Measurements from ENCODE around the gene KRT81. TPM values are rescaled to one million over a fixed set of nuclear protein-coding genes. Genes with fewer than 3 reads are reported as not detected.

KRT81 gene
- total and polyA plus RNA-seq, 2 donors (not counting 1 experiment from before 2014, with no cell fraction given) = not detected

DNA sequence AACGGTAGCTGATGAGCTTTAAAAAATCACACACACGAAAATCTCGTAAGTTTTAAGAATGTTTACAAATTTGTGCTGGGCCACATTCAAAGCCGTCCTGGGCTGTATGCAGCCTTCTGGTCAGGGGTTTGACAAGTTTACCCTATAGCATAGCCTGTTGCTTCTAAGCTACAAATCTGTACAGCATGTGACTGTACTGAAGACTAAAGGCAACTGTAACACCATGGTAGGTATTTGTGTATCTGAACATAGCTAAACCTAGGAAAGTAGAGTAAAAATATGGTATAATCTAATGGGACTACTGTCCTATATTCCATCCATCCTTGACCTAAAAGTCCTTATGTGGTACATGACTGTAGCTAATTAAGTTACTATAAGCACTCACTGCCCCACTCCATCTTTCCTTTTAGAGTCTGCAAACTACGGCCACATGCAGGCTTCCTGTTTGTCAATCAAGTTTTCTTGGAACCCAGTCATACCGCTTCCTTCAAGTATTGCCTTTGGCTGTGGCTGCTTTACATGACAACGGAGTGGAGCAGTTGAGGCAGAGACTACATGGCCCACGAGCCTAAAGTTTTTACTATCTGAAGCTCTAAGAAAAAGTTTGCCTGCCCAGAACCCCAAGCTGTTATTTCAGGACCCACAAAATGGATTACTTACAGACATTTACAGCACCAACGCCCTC is 39.8 kb downstream of the KRT81 start:
- no peaks in the 10 kb centered on the region for H3K4me1 ChIP-seq (ENCODE audit: control insufficient read depth, extremely low read depth, insufficient read depth, low read length)
- no peaks in the 10 kb centered on the region for H3K79me2 ChIP-seq (ENCODE audit: control insufficient read depth, insufficient read depth, low read length)
- H4K20me1 ChIP-seq (ENCODE audit: control insufficient read depth, extremely low read depth, insufficient read depth, low read length) = no peaks in the 10 kb centered on the region
- no peak for DNase-seq (ENCODE audit: low read depth in 2 of 2)
- no peak overlapping the region for H3K4me3 ChIP-seq (replicated peaks in 1 of 4; ENCODE audit: control extremely low read depth in 1 of 4, insufficient read depth in 1 of 4, low read depth in 3 of 4, low read length in 4 of 4)
- H3K27me3 ChIP-seq (ENCODE audit: control insufficient read depth, insufficient read depth, low read length) = peaks cover 18% of the 10 kb centered on the region
- H3K4me2 ChIP-seq (ENCODE audit: extremely low read depth, insufficient read depth, low read length) = no peak overlapping the region
- H3K27ac ChIP-seq (ENCODE audit: insufficient read depth, low read length) = no peak overlapping the region
- no peak overlapping the region for H2AFZ ChIP-seq (ENCODE audit: low read length)
- no peaks in the 10 kb centered on the region for H3K9me3 ChIP-seq (ENCODE audit: control insufficient read depth, insufficient read depth, low read depth, low read length)
- no peaks in the 10 kb centered on the region for H3K36me3 ChIP-seq (ENCODE audit: control insufficient read depth, insufficient read depth, low read length)
- TF ChIP-seq, protein P1, sequence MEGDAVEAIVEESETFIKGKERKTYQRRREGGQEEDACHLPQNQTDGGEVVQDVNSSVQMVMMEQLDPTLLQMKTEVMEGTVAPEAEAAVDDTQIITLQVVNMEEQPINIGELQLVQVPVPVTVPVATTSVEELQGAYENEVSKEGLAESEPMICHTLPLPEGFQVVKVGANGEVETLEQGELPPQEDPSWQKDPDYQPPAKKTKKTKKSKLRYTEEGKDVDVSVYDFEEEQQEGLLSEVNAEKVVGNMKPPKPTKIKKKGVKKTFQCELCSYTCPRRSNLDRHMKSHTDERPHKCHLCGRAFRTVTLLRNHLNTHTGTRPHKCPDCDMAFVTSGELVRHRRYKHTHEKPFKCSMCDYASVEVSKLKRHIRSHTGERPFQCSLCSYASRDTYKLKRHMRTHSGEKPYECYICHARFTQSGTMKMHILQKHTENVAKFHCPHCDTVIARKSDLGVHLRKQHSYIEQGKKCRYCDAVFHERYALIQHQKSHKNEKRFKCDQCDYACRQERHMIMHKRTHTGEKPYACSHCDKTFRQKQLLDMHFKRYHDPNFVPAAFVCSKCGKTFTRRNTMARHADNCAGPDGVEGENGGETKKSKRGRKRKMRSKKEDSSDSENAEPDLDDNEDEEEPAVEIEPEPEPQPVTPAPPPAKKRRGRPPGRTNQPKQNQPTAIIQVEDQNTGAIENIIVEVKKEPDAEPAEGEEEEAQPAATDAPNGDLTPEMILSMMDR (conservative IDR thresholded peaks at IDR 0.05 in 1 of 2, IDR thresholded peaks at IDR 0.05 in 1 of 2; ENCODE audit: low read depth in 1 of 2, low read length in 2 of 2) = no peak
- no peak for TF ChIP-seq EZH2 (IDR thresholded peaks at IDR 0.05; ENCODE audit: low read length, missing control alignments)
- no peak overlapping the region for H3K9ac ChIP-seq (ENCODE audit: insufficient read depth, low read length)

DNA sequence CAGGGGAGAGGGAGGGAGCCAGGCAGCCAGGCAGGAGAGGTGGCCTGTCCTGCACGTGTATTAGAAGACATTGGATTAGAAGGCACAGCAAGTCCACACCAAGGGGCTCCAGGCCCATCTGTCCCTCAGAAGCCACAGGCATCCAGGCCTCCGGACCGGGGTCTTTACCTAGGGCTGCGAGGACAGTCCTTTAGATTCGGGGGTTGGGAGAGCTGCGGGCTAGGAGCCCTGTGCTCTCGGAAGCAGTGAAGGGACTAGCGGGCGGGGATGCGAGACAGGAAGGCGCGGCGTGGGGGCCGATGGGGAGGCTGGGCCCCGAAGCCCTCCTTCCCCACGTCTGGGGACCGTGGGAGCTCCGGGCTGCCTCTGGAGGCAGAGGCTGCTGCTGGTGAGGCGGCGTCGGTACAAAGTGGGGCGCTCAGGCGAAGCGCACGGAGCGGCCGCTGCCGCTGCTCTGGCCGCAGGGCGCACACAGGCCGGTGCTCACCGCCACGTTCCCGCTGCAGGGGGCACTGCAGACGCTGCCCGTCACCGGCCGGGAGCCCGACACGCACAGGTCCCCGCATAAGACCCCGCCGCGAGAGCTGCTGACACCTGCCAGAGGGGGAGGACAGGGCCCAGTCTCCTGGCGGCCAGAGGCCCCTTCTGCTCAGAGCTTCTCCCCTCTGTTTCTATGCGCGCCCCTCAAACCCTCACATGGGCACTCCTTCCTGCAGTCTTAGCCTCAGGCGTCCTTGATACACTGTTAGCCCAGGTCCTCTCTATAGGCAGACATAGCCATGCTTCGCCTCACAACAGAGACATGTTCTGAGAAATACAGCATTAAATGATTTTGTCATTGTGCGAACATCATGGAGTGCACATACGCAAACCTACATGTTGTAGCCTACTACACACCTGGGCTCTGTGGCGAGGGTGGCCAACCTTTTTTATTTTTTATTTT is 41.0 kb downstream of the KRT81 start:
- peaks cover 11% of the 10 kb centered on the region for H3K27me3 ChIP-seq (ENCODE audit: control insufficient read depth, insufficient read depth, low read length)

More for the DNA sequence above, 41.0 kb downstream of the KRT81 start:
- no peak for DNase-seq (ENCODE audit: low read depth in 2 of 2)
- H3K4me1 ChIP-seq (ENCODE audit: control insufficient read depth, extremely low read depth, insufficient read depth, low read length) = no peaks in the 10 kb centered on the region
- no peaks in the 10 kb centered on the region for H3K9me3 ChIP-seq (ENCODE audit: control insufficient read depth, insufficient read depth, low read depth, low read length)
- H2AFZ ChIP-seq (ENCODE audit: low read length) = no peak overlapping the region
- H3K9ac ChIP-seq (ENCODE audit: insufficient read depth, low read length) = no peak overlapping the region
- no peaks in the 10 kb centered on the region for H4K20me1 ChIP-seq (ENCODE audit: control insufficient read depth, extremely low read depth, insufficient read depth, low read length)
- H3K27ac ChIP-seq (ENCODE audit: insufficient read depth, low read length) = no peak overlapping the region
- H3K79me2 ChIP-seq (ENCODE audit: control insufficient read depth, insufficient read depth, low read length) = no peaks in the 10 kb centered on the region
- no peaks in the 10 kb centered on the region for H3K36me3 ChIP-seq (ENCODE audit: control insufficient read depth, insufficient read depth, low read length)
- H3K4me2 ChIP-seq (ENCODE audit: extremely low read depth, insufficient read depth, low read length) = no peak overlapping the region
- peak; percentile 76 for TF ChIP-seq EZH2 (IDR thresholded peaks at IDR 0.05; ENCODE audit: low read length, missing control alignments)
- TF ChIP-seq, protein P1 (conservative IDR thresholded peaks at IDR 0.05 in 1 of 2, IDR thresholded peaks at IDR 0.05 in 1 of 2; ENCODE audit: low read depth in 1 of 2, low read length in 2 of 2) = peak in 1 of 2 donors; percentile 23
- no peak overlapping the region for H3K4me3 ChIP-seq (replicated peaks in 1 of 4; ENCODE audit: control extremely low read depth in 1 of 4, insufficient read depth in 1 of 4, low read depth in 3 of 4, low read length in 4 of 4)
